ENCODE measurements around the gene ITPRIPL1.

Gene ITPRIPL1

GRCh38 chr2:96359866-96360265 lies 34.7 kb downstream of the ITPRIPL1 start:
- DNase-seq: no peak

GRCh38 chr2:96361751-96362150 lies 36.6 kb downstream of the ITPRIPL1 start:
- no peak for DNase-seq

GRCh38 chr2:96369186-96369585 lies 44.1 kb downstream of the ITPRIPL1 start:
- DNase-seq: no peak

- no peak for DNase-seq
Measured at GRCh38 chr2:96374211-96374951, 49.3 kb downstream of the ITPRIPL1 start.

Measured in activated naive CD4-positive, alpha-beta T cell treated with Interleukin-2 at 50 U/mL for 16 hours (primary cell).